Measurements from ENCODE around the gene IMP4. TPM values are rescaled to one million over a fixed set of nuclear protein-coding genes. Genes with fewer than 3 reads are reported as not detected.

IMP4 gene
- total RNA-seq, 2 donors from 2014 or later = 71.4 to 106 TPM

- TF ChIP-seq CTCF (IDR thresholded peaks at IDR 0.05) (no peak), POLR2A (IDR thresholded peaks at IDR 0.05) (no peak)
- no peak overlapping the region for H3K4me3 ChIP-seq
- no peak for DNase-seq (ENCODE audit: low spot score)
- H3K4me1 ChIP-seq (replicated peaks) = no peaks in the 10 kb centered on the region
- H3K27ac ChIP-seq = no peak overlapping the region
- intact Hi-C loops (cut with DNase I) = loop anchor here (5.0 kb wide), 1 partner anchor 33 kb away; no protein-coding TSS in a partner anchor
- WGBS = 93% methylated on average over 9 of the region's 9 CpGs
- no peaks in the 10 kb centered on the region for H3K27me3 ChIP-seq (replicated peaks; ENCODE audit: insufficient read depth)
- no peaks in the 10 kb centered on the region for H3K9me3 ChIP-seq
- H3K36me3 ChIP-seq = no peaks in the 10 kb centered on the region
Measured at GRCh38 chr2:130370490-130370889, 27.8 kb downstream of the IMP4 start.

- no peaks in the 10 kb centered on the region for H3K9me3 ChIP-seq
- H3K27me3 ChIP-seq (replicated peaks; ENCODE audit: insufficient read depth) = no peaks in the 10 kb centered on the region
- H3K36me3 ChIP-seq = no peaks in the 10 kb centered on the region
- no peak for TF ChIP-seq CTCF (IDR thresholded peaks at IDR 0.05)
- no peak for TF ChIP-seq POLR2AphosphoS5 (IDR thresholded peaks at IDR 0.05)
- no peak for TF ChIP-seq POLR2A (IDR thresholded peaks at IDR 0.05)
- H3K4me3 ChIP-seq = peak overlapping the region; percentile 79 to 83
- intact Hi-C loops (cut with DNase I) = loop anchor here (2.0 to 5.0 kb wide), 2 partner anchors 19 to 34 kb away; no protein-coding TSS in a partner anchor
- H3K4me1 ChIP-seq (replicated peaks) = no peaks in the 10 kb centered on the region
- no peak for DNase-seq (ENCODE audit: low spot score)
- H3K27ac ChIP-seq = peak overlapping the region; percentile 81 to 83
- WGBS = 24% methylated on average over 18 of the region's 18 CpGs
Measured at GRCh38 chr2:130371723-130372054, 29.0 kb downstream of the IMP4 start.

GRCh38 chr2:130372055-130372832, 29.5 kb downstream of the IMP4 start:
- intact Hi-C loops (cut with DNase I) = loop anchor here (2.0 to 5.0 kb wide), 2 partner anchors 19 to 35 kb away; no protein-coding TSS in a partner anchor
- peak; percentile 84 for DNase-seq (ENCODE audit: low spot score)
- Histone ChIP-seq H3K9me3 (no peaks in the 10 kb centered on the region), H3K4me3 (peak overlapping the region; percentile 79 to 83), H3K4me1 (replicated peaks) (no peaks in the 10 kb centered on the region), H3K27ac (peak overlapping the region; percentile 81 to 83), H3K27me3 (replicated peaks; ENCODE audit: insufficient read depth) (no peaks in the 10 kb centered on the region), H3K36me3 (no peaks in the 10 kb centered on the region)
- TF ChIP-seq POLR2A (IDR thresholded peaks at IDR 0.05) (peak; percentile 46), POLR2AphosphoS5 (IDR thresholded peaks at IDR 0.05) (peak; percentile 67), CTCF (IDR thresholded peaks at IDR 0.05) (peak; percentile 85 to 94 (median 90))
- WGBS = 0% methylated on average over 57 of the region's 81 CpGs

GRCh38 chr2:130372833-130373807, 30.4 kb downstream of the IMP4 start:
- no peaks in the 10 kb centered on the region for H3K4me1 ChIP-seq (replicated peaks)
- intact Hi-C loops (cut with DNase I) = loop anchor here (2.0 to 5.0 kb wide), 2 partner anchors 18 to 36 kb away; no protein-coding TSS in a partner anchor
- TF ChIP-seq POLR2AphosphoS5 (IDR thresholded peaks at IDR 0.05) = no peak
- peak in 1 of 4 experiments; percentile 4 for TF ChIP-seq CTCF (IDR thresholded peaks at IDR 0.05)
- H3K4me3 ChIP-seq = peak overlapping the region; percentile 79 to 83
- H3K9me3 ChIP-seq = no peaks in the 10 kb centered on the region
- H3K36me3 ChIP-seq = no peaks in the 10 kb centered on the region
- 51% methylated on average over 24 of the region's 24 CpGs for WGBS
- no peaks in the 10 kb centered on the region for H3K27me3 ChIP-seq (replicated peaks; ENCODE audit: insufficient read depth)
- peak overlapping the region; percentile 81 to 83 for H3K27ac ChIP-seq
- DNase-seq (ENCODE audit: low spot score) = no peak
